Nephron (organoid): ENCODE data around the gene LRIF1.

Experiments
- H3K27ac Mint-ChIP-seq, 3 experiments: 2 replicates each; pipeline ENCODE4 v1.8.0; 2020; ENCODE audit warnings: mixed read lengths in 3 of 3, mild to moderate bottlenecking in 2 of 3, moderate library complexity in 1 of 3
- H3K27me3 Mint-ChIP-seq: 2 replicates; pipeline ENCODE4 v1.8.0; 2021; ENCODE audit warnings: low read depth, mild to moderate bottlenecking, moderate library complexity, mixed read lengths
- H3K36me3 Mint-ChIP-seq: 2 replicates; pipeline ENCODE4 v1.8.0; 2020; ENCODE audit warnings: low read depth, mixed read lengths
- H3K4me1 Mint-ChIP-seq: 2 replicates; pipeline ENCODE4 v1.8.0; 2020; ENCODE audit warnings: mixed read lengths
- H3K4me3 Mint-ChIP-seq, 3 experiments: 2 replicates each; pipeline ENCODE4 v1.8.0; 2020; ENCODE audit warnings: mild to moderate bottlenecking in 3 of 3, mixed read lengths in 3 of 3, moderate library complexity in 2 of 3
- H3K9me3 Mint-ChIP-seq: 2 replicates; pipeline ENCODE4 v1.8.0; 2020; ENCODE audit warnings: mixed read lengths
- CTCF ChIP-seq, 3 experiments: fragments of 200-600 bp; sonication (generic); IDR thresholded peaks; one replicate each; pipeline ENCODE4 v1.5.0; 2021; ENCODE audit warnings: antibody characterized with exemption in 3 of 3; ENCODE audit not compliant: unreplicated experiment in 3 of 3

The LRIF1 gene

GRCh38 chr1:110990541-110990940 is 26.8 kb upstream of the LRIF1 start:
- no peak overlapping the region for H3K27ac Mint-ChIP-seq
- H3K9me3 Mint-ChIP-seq: no peaks in the 10 kb centered on the region
- H3K4me1 Mint-ChIP-seq: no peaks in the 10 kb centered on the region
- TF ChIP-seq CTCF (IDR thresholded peaks at IDR 0.05; ENCODE audit: unreplicated experiment in 3 of 3): no peak
- peaks cover 4% of the 10 kb centered on the region for H3K27me3 Mint-ChIP-seq
- H3K36me3 Mint-ChIP-seq: no peaks in the 10 kb centered on the region
- no peak overlapping the region for H3K4me3 Mint-ChIP-seq

GRCh38 chr1:110986407-110986891 is 22.7 kb upstream of the LRIF1 start:
- H3K36me3 Mint-ChIP-seq: no peaks in the 10 kb centered on the region
- no peaks in the 10 kb centered on the region for H3K27me3 Mint-ChIP-seq

GRCh38 chr1:110982320-110982719 is 18.6 kb upstream of the LRIF1 start:
- Mint-ChIP-seq H3K27ac (no peak overlapping the region), H3K27me3 (no peaks in the 10 kb centered on the region), H3K36me3 (no peaks in the 10 kb centered on the region), H3K9me3 (peaks cover 2% of the 10 kb centered on the region), H3K4me3 (no peak overlapping the region), H3K4me1 (no peaks in the 10 kb centered on the region)
- TF ChIP-seq CTCF (IDR thresholded peaks at IDR 0.05; ENCODE audit: unreplicated experiment in 3 of 3): no peak

More at GRCh38 chr1:110986407-110986891, 22.7 kb upstream of the LRIF1 start:
- no peak for TF ChIP-seq CTCF (IDR thresholded peaks at IDR 0.05; ENCODE audit: unreplicated experiment in 3 of 3)
- peaks cover 2% of the 10 kb centered on the region for H3K9me3 Mint-ChIP-seq
- no peak overlapping the region for H3K27ac Mint-ChIP-seq
- H3K4me1 Mint-ChIP-seq: no peaks in the 10 kb centered on the region
- no peak overlapping the region for H3K4me3 Mint-ChIP-seq

- Mint-ChIP-seq H3K4me3 (no peak overlapping the region), H3K36me3 (no peaks in the 10 kb centered on the region), H3K27ac (no peak overlapping the region), H3K27me3 (no peaks in the 10 kb centered on the region), H3K4me1 (no peaks in the 10 kb centered on the region), H3K9me3 (peaks cover 6% of the 10 kb centered on the region)
- no peak for TF ChIP-seq CTCF (IDR thresholded peaks at IDR 0.05; ENCODE audit: unreplicated experiment in 3 of 3)
These were observed 15.4 kb upstream of the LRIF1 start for GRCh38 chr1:110979154-110979553.

GRCh38 chr1:110976089-110976488 is 12.4 kb upstream of the LRIF1 start:
- H3K4me3 Mint-ChIP-seq: no peak overlapping the region
- TF ChIP-seq CTCF (IDR thresholded peaks at IDR 0.05; ENCODE audit: unreplicated experiment in 3 of 3): no peak
- no peaks in the 10 kb centered on the region for H3K36me3 Mint-ChIP-seq
- no peaks in the 10 kb centered on the region for H3K4me1 Mint-ChIP-seq
- no peaks in the 10 kb centered on the region for H3K27me3 Mint-ChIP-seq
- peaks cover 10% of the 10 kb centered on the region for H3K9me3 Mint-ChIP-seq
- H3K27ac Mint-ChIP-seq: no peak overlapping the region

- Mint-ChIP-seq H3K27ac (no peak overlapping the region), H3K27me3 (no peaks in the 10 kb centered on the region), H3K36me3 (no peaks in the 10 kb centered on the region), H3K9me3 (peaks cover 10% of the 10 kb centered on the region), H3K4me1 (no peaks in the 10 kb centered on the region), H3K4me3 (no peak overlapping the region)
- no peak for TF ChIP-seq CTCF (IDR thresholded peaks at IDR 0.05; ENCODE audit: unreplicated experiment in 3 of 3)
These were observed 11.5 kb upstream of the LRIF1 start for GRCh38 chr1:110975265-110975664.
